DOHH2 (cell line): Measurements from ENCODE around the gene SDHAF1.

Experiments
- EZH2phosphoT487 ChIP-seq: fragments of 200-600 bp; sonication (generic); IDR thresholded peaks from 2 replicates; pipeline ENCODE4 v1.6.1; 2017; ENCODE audit warnings: borderline replicate concordance, mild to moderate bottlenecking, antibody characterized with exemption, low read length, moderate library complexity, mixed read lengths
- TF ChIP-seq, protein P1 (sequence below): fragments of 200-600 bp; sonication (generic); IDR thresholded peaks from one replicate; pipeline ENCODE4 v1.5.1; 2014; ENCODE audit warnings: antibody characterized with exemption, mild to moderate bottlenecking, low read depth, low read length; ENCODE audit not compliant: poor library complexity, severe bottlenecking

DNA sequence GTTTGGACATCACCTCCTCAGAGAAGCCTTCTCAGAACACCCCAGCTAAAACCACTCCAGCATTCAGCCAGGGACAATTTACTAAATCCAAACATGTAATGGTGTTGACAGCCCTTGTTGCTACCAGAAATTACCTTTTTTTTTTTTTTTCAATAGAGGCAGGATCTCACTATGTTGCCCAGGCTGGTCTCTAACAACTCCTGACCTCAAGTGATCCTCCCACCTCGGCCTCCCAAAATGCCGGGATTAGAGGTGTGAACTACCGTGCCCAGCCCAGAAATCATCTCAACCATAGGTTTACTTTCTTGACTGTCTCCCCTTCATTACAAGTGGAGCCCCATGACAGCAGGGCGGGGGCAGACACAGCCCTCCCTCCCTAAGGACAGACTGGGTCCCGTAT is 28.4 kb downstream of the SDHAF1 start:
- TF ChIP-seq, protein P1, sequence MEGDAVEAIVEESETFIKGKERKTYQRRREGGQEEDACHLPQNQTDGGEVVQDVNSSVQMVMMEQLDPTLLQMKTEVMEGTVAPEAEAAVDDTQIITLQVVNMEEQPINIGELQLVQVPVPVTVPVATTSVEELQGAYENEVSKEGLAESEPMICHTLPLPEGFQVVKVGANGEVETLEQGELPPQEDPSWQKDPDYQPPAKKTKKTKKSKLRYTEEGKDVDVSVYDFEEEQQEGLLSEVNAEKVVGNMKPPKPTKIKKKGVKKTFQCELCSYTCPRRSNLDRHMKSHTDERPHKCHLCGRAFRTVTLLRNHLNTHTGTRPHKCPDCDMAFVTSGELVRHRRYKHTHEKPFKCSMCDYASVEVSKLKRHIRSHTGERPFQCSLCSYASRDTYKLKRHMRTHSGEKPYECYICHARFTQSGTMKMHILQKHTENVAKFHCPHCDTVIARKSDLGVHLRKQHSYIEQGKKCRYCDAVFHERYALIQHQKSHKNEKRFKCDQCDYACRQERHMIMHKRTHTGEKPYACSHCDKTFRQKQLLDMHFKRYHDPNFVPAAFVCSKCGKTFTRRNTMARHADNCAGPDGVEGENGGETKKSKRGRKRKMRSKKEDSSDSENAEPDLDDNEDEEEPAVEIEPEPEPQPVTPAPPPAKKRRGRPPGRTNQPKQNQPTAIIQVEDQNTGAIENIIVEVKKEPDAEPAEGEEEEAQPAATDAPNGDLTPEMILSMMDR, result no peak
- no peak for TF ChIP-seq EZH2phosphoT487
